ENCODE results near the gene RAB15. TPM values are rescaled to one million over a fixed set of nuclear protein-coding genes. Genes with fewer than 3 reads are reported as not detected.
A peak's percentile ranks its signal among the peaks of the same experiment; 100 is the strongest.

The RAB15 gene
- total RNA-seq, 6 experiments from 2014 or later, result 6.5 to 13.8 (median 9.0) TPM

GRCh38 chr14:64919215-64919614, 52.9 kb downstream of the RAB15 start:
- H3K27me3 ChIP-seq, result no peaks in the 10 kb centered on the region
- TF ChIP-seq POLR2A (IDR thresholded peaks at IDR 0.05) (no peak), CTCF (IDR thresholded peaks at IDR 0.05) (no peak)
- H3K4me3 ChIP-seq, result no peak overlapping the region
- peaks cover 0 to 33% (median 10%) of the 10 kb centered on the region in 4 donors for H3K4me1 ChIP-seq
- no peaks in the 10 kb centered on the region for H3K9me3 ChIP-seq
- H3K36me3 ChIP-seq, result peaks cover 0 to 6% (median 2%) of the 10 kb centered on the region in 4 donors
- DNase-seq, result no peak
- intact Hi-C loops (cut with DNase I), result no loop called here
- no peak overlapping the region for H3K27ac ChIP-seq
- ATAC-seq, result no peak

GRCh38 chr14:64918216-64918615, 53.9 kb downstream of the RAB15 start:
- H3K36me3 ChIP-seq, result no peaks in the 10 kb centered on the region
- no peak for TF ChIP-seq CTCF (IDR thresholded peaks at IDR 0.05)
- no peak for TF ChIP-seq POLR2A (IDR thresholded peaks at IDR 0.05)
- intact Hi-C loops (cut with DNase I), result no loop called here
- no peaks in the 10 kb centered on the region for H3K27me3 ChIP-seq
- 89% methylated on average over 4 of the region's 4 CpGs for WGBS (ENCODE audit: insufficient coverage, low coverage, low lambda C conversion rate, missing lambda C conversion rate)
- H3K4me1 ChIP-seq, result peaks cover 0 to 33% (median 10%) of the 10 kb centered on the region in 4 donors
- ATAC-seq (no peak), DNase-seq (no peak)
- H3K9me3 ChIP-seq, result no peaks in the 10 kb centered on the region
- no peak overlapping the region for H3K27ac ChIP-seq
- H3K4me3 ChIP-seq, result no peak overlapping the region

- H3K4me1 ChIP-seq, result peaks cover 0 to 33% (median 10%) of the 10 kb centered on the region in 4 donors
- no peak overlapping the region for H3K4me3 ChIP-seq
- TF ChIP-seq POLR2A (IDR thresholded peaks at IDR 0.05) (no peak), CTCF (IDR thresholded peaks at IDR 0.05) (no peak)
- intact Hi-C loops (cut with DNase I), result no loop called here
- DNase-seq (no peak), ATAC-seq (no peak)
- no peaks in the 10 kb centered on the region for H3K36me3 ChIP-seq
- H3K9me3 ChIP-seq, result no peaks in the 10 kb centered on the region
- no peak overlapping the region for H3K27ac ChIP-seq
- WGBS (ENCODE audit: insufficient coverage, low coverage, low lambda C conversion rate, missing lambda C conversion rate), result 31% methylated on average over 2 of the region's 2 CpGs
- H3K27me3 ChIP-seq, result no peaks in the 10 kb centered on the region
These were observed 56.3 kb downstream of the RAB15 start for GRCh38 chr14:64915797-64916196.

- TF ChIP-seq CTCF (IDR thresholded peaks at IDR 0.05) (no peak), POLR2A (IDR thresholded peaks at IDR 0.05) (no peak)
- WGBS (ENCODE audit: insufficient coverage, low coverage, low lambda C conversion rate, missing lambda C conversion rate), result 17% methylated on average over 4 of the region's 4 CpGs
- no peaks in the 10 kb centered on the region for H3K27me3 ChIP-seq
- DNase-seq (no peak), ATAC-seq (no peak)
- no peaks in the 10 kb centered on the region for H3K36me3 ChIP-seq
- peak overlapping the region in 2 of 3 donors; percentile 94 for H3K27ac ChIP-seq
- peaks cover 0 to 32% (median 10%) of the 10 kb centered on the region in 4 donors for H3K4me1 ChIP-seq
- intact Hi-C loops (cut with DNase I), result no loop called here
- H3K4me3 ChIP-seq, result peak overlapping the region; percentile 82 to 97 (median 96)
- no peaks in the 10 kb centered on the region for H3K9me3 ChIP-seq
These were observed 57.1 kb downstream of the RAB15 start for GRCh38 chr14:64915029-64915424.
